ENCODE results near the gene GYG2. TPM values are rescaled to one million over a fixed set of nuclear protein-coding genes. Genes with fewer than 3 reads are reported as not detected.

Gene GYG2
- total and polyA plus RNA-seq, 2 of the 13 experiments (the other 11 are each of a cell fraction or from before 2014, with no cell fraction given), result 20.0 to 24.3 TPM

DNA sequence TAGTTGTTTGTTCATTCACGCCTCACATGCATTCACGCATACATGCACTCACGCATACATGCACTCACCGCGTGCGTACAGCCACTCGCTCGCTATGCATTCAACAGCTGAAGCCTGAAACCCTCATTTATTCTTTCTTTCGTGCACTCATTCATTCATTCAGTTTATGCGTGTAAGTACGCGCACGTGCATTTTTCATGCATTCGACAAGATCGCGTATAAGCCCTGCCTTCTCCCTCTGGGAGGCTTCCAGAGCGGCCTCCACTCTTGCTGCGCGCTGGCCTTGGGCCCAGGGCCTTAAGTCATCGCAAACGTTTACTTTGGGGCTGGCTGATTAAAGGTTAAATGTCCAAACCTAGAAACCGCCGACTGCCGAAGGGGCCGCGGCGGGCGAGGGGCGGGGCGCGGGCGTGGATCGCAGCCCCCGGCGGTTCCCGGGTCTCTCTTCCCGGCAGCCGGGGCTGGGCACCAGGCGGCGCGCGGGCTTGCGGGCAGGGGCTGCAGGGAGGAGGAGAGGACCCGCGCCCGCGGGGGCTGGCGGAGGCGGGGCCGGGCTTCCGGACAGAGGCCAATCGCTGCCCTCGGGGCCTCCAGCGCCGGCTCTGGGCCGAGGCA, at the start of gene GYG2 (continued):
- TF ChIP-seq, protein P1, sequence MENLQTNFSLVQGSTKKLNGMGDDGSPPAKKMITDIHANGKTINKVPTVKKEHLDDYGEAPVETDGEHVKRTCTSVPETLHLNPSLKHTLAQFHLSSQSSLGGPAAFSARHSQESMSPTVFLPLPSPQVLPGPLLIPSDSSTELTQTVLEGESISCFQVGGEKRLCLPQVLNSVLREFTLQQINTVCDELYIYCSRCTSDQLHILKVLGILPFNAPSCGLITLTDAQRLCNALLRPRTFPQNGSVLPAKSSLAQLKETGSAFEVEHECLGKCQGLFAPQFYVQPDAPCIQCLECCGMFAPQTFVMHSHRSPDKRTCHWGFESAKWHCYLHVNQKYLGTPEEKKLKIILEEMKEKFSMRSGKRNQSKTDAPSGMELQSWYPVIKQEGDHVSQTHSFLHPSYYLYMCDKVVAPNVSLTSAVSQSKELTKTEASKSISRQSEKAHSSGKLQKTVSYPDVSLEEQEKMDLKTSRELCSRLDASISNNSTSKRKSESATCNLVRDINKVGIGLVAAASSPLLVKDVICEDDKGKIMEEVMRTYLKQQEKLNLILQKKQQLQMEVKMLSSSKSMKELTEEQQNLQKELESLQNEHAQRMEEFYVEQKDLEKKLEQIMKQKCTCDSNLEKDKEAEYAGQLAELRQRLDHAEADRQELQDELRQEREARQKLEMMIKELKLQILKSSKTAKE (CRISPR knock-in tag; IDR thresholded peaks at IDR 0.05; ENCODE audit: borderline replicate concordance), result 0 out of 2 replicates have a peak, but pooled peaks have one; percentile 23
- peak; percentile 64 for TF ChIP-seq ZMYM3 (CRISPR knock-in tag; IDR thresholded peaks at IDR 0.05)
- TF ChIP-seq RCOR2 (CRISPR knock-in tag; IDR thresholded peaks at IDR 0.05), result 0 out of 2 replicates have a peak, but pooled peaks have one; percentile 23
- peak; percentile 33; the same call in 1 of the 2 replicates for TF ChIP-seq NCOR1 (IDR thresholded peaks at IDR 0.05; ENCODE audit: borderline replicate concordance, low read length)
- peak; percentile 44 for TF ChIP-seq SAP130 (CRISPR knock-in tag; IDR thresholded peaks at IDR 0.05; ENCODE audit: low read depth)
- TF ChIP-seq ZNF234 (CRISPR knock-in tag; conservative IDR thresholded peaks at IDR 0.05), result no peak
- peak; percentile 24; the same call in 1 of the 2 replicates for TF ChIP-seq ZNF788 (CRISPR knock-in tag; IDR thresholded peaks at IDR 0.05; ENCODE audit: borderline replicate concordance)
- TF ChIP-seq ZNF556 (CRISPR knock-in tag; IDR thresholded peaks at IDR 0.05; ENCODE audit: borderline replicate concordance), result no peak
- no peak for TF ChIP-seq MAZ (IDR thresholded peaks at IDR 0.05; ENCODE audit: borderline replicate concordance, low read depth, low read length)
- 0 out of 2 replicates have a peak, but pooled peaks have one; percentile 22 for TF ChIP-seq MAZ (CRISPR knock-in tag; IDR thresholded peaks at IDR 0.05; ENCODE audit: low read depth)
- TF ChIP-seq THAP11 (CRISPR knock-in tag; IDR thresholded peaks at IDR 0.05), result peak; percentile 19; the same call in 1 of the 2 replicates
- TF ChIP-seq ZNF143 (CRISPR knock-in tag; IDR thresholded peaks at IDR 0.05), result no peak
- TF ChIP-seq SMYD3 (CRISPR knock-in tag; IDR thresholded peaks at IDR 0.05), result no peak
- 0 out of 2 replicates have a peak, but pooled peaks have one; percentile 15 for TF ChIP-seq ZSCAN25 (CRISPR knock-in tag; IDR thresholded peaks at IDR 0.05)
- no peak for TF ChIP-seq NR1H2 (CRISPR knock-in tag; IDR thresholded peaks at IDR 0.05; ENCODE audit: borderline replicate concordance, low read depth)
- no peak for TF ChIP-seq ZNF12 (CRISPR knock-in tag; IDR thresholded peaks at IDR 0.05)
- TF ChIP-seq, protein P2, sequence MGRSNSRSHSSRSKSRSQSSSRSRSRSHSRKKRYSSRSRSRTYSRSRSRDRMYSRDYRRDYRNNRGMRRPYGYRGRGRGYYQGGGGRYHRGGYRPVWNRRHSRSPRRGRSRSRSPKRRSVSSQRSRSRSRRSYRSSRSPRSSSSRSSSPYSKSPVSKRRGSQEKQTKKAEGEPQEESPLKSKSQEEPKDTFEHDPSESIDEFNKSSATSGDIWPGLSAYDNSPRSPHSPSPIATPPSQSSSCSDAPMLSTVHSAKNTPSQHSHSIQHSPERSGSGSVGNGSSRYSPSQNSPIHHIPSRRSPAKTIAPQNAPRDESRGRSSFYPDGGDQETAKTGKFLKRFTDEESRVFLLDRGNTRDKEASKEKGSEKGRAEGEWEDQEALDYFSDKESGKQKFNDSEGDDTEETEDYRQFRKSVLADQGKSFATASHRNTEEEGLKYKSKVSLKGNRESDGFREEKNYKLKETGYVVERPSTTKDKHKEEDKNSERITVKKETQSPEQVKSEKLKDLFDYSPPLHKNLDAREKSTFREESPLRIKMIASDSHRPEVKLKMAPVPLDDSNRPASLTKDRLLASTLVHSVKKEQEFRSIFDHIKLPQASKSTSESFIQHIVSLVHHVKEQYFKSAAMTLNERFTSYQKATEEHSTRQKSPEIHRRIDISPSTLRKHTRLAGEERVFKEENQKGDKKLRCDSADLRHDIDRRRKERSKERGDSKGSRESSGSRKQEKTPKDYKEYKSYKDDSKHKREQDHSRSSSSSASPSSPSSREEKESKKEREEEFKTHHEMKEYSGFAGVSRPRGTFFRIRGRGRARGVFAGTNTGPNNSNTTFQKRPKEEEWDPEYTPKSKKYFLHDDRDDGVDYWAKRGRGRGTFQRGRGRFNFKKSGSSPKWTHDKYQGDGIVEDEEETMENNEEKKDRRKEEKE (IDR thresholded peaks at IDR 0.05), result no peak
- peak; percentile 64 for TF ChIP-seq HNF4A (CRISPR knock-in tag; IDR thresholded peaks at IDR 0.05)
- no peak for TF ChIP-seq ZNF205 (CRISPR knock-in tag; IDR thresholded peaks at IDR 0.05)
- TF ChIP-seq, protein P3, sequence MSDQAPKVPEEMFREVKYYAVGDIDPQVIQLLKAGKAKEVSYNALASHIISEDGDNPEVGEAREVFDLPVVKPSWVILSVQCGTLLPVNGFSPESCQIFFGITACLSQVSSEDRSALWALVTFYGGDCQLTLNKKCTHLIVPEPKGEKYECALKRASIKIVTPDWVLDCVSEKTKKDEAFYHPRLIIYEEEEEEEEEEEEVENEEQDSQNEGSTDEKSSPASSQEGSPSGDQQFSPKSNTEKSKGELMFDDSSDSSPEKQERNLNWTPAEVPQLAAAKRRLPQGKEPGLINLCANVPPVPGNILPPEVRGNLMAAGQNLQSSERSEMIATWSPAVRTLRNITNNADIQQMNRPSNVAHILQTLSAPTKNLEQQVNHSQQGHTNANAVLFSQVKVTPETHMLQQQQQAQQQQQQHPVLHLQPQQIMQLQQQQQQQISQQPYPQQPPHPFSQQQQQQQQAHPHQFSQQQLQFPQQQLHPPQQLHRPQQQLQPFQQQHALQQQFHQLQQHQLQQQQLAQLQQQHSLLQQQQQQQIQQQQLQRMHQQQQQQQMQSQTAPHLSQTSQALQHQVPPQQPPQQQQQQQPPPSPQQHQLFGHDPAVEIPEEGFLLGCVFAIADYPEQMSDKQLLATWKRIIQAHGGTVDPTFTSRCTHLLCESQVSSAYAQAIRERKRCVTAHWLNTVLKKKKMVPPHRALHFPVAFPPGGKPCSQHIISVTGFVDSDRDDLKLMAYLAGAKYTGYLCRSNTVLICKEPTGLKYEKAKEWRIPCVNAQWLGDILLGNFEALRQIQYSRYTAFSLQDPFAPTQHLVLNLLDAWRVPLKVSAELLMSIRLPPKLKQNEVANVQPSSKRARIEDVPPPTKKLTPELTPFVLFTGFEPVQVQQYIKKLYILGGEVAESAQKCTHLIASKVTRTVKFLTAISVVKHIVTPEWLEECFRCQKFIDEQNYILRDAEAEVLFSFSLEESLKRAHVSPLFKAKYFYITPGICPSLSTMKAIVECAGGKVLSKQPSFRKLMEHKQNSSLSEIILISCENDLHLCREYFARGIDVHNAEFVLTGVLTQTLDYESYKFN (CRISPR knock-in tag; conservative IDR thresholded peaks at IDR 0.05), result peak; percentile 58
